HUES64 (cell line): ENCODE measurements around the gene ZDHHC20.

Experiments
- H3K27ac ChIP-seq: 2 replicates; pipeline ENCODE4 v1.7.0; 2013; ENCODE audit warnings: low read depth, low read length, inconsistent platforms
- H3K27me3 ChIP-seq: 2 replicates; pipeline ENCODE4 v1.6.1; 2013; ENCODE audit warnings: mild to moderate bottlenecking, low read length; ENCODE audit not compliant: insufficient read depth
- H3K36me3 ChIP-seq: 2 replicates; pipeline ENCODE4 v1.6.1; 2013; ENCODE audit warnings: mild to moderate bottlenecking, low read length; ENCODE audit not compliant: insufficient read depth
- H3K4me1 ChIP-seq: 2 replicates; pipeline ENCODE4 v1.6.1; 2013; ENCODE audit warnings: mild to moderate bottlenecking, low read length, moderate library complexity; ENCODE audit not compliant: insufficient read depth
- H3K4me3 ChIP-seq: 2 replicates; pipeline ENCODE4 v1.5.1; 2013; ENCODE audit warnings: mild to moderate bottlenecking, low read length, moderate library complexity
- H3K9ac ChIP-seq: 2 replicates; pipeline ENCODE4 v1.6.1; 2013; ENCODE audit warnings: mild to moderate bottlenecking, low read depth, low read length
- H3K9me3 ChIP-seq: 2 replicates; pipeline ENCODE4 v1.6.1; 2013; ENCODE audit warnings: low read depth, low read length; ENCODE audit not compliant: insufficient read depth
- WGBS: fragments of 150-250, 120-280 bp; methylation state at CpG from one replicate; pipeline ENCODE4 v1.1.7; 2013; ENCODE audit warnings: missing lambda C conversion rate; 5-methylcytosine and 5-hydroxymethylcytosine counted together

The ZDHHC20 gene

DNA sequence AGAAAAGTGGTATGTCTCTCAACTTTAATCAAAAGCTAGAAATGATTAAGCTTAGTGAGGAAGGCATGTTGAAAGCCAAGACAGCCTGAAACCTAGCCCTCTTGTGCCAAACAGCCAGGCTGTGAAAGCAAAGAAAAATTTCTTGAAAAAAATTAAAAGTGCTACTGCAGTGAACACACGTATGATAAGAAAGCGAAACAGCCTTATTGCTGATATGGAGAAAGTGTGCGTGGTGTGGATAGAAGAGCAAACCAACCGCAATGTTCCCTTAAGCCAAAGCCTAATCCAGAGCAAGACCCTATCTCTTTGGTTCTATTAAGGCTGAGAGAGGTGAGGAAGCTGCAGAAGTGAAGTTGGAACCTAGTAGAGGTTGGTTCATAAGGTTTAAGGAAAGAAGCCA, 96.4 kb downstream of the ZDHHC20 start:
- H3K9ac ChIP-seq = no peak overlapping the region
- no peaks in the 10 kb centered on the region for H3K9me3 ChIP-seq
- H3K27me3 ChIP-seq = no peaks in the 10 kb centered on the region
- no peak overlapping the region for H3K4me3 ChIP-seq
- no peaks in the 10 kb centered on the region for H3K36me3 ChIP-seq
- no peak overlapping the region for H3K27ac ChIP-seq
- WGBS = 95% methylated on average over 4 of the region's 4 CpGs
- H3K4me1 ChIP-seq = peaks cover 7% of the 10 kb centered on the region

DNA sequence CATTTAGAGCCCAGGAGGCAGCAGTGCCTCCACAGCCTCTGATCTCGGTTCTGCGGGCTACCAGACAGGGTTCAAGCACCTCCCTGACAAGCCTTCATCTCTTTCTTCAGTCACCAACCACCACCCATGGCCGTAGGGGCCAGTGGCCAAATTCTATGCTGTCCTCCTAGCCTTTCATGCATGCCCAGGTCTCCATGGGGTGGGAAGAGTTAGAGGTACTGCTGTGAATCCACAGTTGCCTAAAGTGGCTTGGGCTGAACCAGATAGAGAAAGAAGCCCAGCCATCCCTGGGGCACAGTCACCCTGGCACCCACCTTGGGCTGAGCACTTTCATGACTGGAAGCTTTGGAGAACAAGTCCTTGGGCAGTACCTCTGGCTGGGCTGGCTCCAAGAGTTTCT, 97.4 kb downstream of the ZDHHC20 start:
- no peak overlapping the region for H3K9ac ChIP-seq
- H3K4me3 ChIP-seq = no peak overlapping the region
- no peak overlapping the region for H3K27ac ChIP-seq
- H3K9me3 ChIP-seq = no peaks in the 10 kb centered on the region
- peaks cover 7% of the 10 kb centered on the region for H3K4me1 ChIP-seq
- H3K36me3 ChIP-seq = no peaks in the 10 kb centered on the region
- WGBS = 88% methylated on average over 3 of the region's 3 CpGs
- H3K27me3 ChIP-seq = no peaks in the 10 kb centered on the region

DNA sequence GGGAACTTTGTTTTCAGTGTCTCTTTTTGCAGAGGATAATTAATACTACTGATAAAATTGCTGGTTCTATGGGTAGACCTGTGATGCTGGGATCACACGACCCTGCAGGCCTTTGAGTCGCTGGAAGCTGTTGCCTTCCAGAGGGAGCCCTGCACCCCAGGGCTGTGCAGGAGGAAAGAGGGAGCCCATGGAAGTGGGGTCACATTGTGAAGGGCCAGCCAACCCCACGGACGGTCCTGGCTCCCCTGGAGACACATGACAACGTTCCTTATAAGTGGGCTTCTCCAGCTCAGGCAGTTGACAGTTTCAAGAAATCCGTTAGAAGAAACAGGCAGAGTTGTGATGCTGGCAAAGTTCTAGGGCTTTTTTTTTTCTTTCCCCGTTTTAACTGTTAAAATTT, 98.0 kb downstream of the ZDHHC20 start:
- Histone ChIP-seq H3K4me1 (peaks cover 6% of the 10 kb centered on the region), H3K9ac (no peak overlapping the region), H3K27ac (no peak overlapping the region), H3K4me3 (no peak overlapping the region), H3K36me3 (no peaks in the 10 kb centered on the region), H3K27me3 (no peaks in the 10 kb centered on the region), H3K9me3 (no peaks in the 10 kb centered on the region)
- WGBS = 84% methylated on average over 7 of the region's 7 CpGs

DNA sequence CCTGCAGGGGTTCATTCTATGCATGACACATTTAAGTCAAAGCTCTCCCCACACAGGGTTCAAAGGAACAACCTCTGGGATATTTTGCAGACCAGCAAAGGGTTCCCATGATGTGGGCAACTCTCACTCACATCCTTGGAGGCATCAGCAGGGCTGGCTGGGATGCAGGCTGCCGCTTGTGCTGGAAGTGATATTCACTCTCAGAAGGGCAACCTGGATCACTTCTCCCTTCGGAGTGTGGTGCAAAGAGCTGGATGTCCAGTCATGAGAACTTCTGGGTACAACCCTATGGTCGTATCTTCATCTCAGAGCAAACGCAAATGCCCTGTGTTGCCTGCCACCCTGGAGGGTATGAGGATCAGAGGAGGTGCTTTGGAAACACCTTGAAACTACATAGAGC, 98.6 kb downstream of the ZDHHC20 start:
- WGBS = 95% methylated on average over 4 of the region's 4 CpGs
- H3K27me3 ChIP-seq = no peaks in the 10 kb centered on the region
- H3K4me3 ChIP-seq = no peak overlapping the region
- no peaks in the 10 kb centered on the region for H3K36me3 ChIP-seq
- H3K9me3 ChIP-seq = no peaks in the 10 kb centered on the region
- H3K4me1 ChIP-seq = no peaks in the 10 kb centered on the region
- no peak overlapping the region for H3K27ac ChIP-seq
- no peak overlapping the region for H3K9ac ChIP-seq

DNA sequence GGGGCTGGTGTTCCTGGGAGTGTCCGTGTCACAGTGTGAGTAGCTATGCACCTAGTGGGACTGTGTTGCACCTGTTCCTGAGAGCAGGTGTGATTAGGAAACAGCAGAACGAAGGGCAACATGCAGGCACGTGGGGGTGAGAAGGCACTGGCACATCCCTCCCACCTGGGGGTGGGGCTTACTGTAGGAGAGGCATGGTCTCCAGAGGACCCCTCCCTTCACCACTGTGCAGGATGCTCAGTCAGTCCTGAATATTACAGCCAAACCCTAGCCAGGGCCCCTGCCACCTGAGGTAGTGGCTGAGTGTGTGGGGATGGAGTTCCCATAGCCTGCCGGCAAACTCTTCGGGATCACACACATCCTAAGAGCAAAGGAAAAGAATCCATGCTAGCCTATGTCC, 99.2 kb downstream of the ZDHHC20 start:
- H3K27ac ChIP-seq = no peak overlapping the region
- no peaks in the 10 kb centered on the region for H3K27me3 ChIP-seq
- WGBS = 82% methylated on average over 5 of the region's 5 CpGs
- no peaks in the 10 kb centered on the region for H3K36me3 ChIP-seq
- no peak overlapping the region for H3K4me3 ChIP-seq
- no peaks in the 10 kb centered on the region for H3K9me3 ChIP-seq
- peaks cover 4% of the 10 kb centered on the region; the same call in 1 of the 2 replicates for H3K4me1 ChIP-seq
- H3K9ac ChIP-seq = no peak overlapping the region

DNA sequence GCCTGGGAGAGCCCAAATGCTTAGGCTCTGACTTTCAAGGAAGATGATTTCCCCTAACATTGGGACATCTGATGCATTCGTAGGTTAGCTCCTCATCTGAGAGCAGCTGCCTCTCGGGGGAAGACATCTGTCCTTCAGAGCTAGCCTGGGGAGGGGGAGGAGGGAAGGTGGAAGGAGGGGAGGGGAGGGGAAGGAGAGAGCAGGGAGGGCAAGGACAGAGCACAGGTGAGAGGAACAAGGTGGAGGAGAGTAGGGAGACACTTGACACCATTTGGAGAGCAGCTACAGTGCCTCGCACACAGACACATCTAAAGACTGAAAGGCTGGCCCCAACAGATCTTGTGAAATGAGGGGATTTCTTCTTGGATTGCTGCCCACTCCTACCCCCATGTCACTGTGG, 103.8 kb downstream of the ZDHHC20 start:
- no peak overlapping the region for H3K9ac ChIP-seq
- H3K36me3 ChIP-seq = no peaks in the 10 kb centered on the region
- H3K27ac ChIP-seq = no peak overlapping the region
- H3K4me1 ChIP-seq = peaks cover 6% of the 10 kb centered on the region; the same call in 1 of the 2 replicates
- H3K27me3 ChIP-seq = no peaks in the 10 kb centered on the region
- H3K4me3 ChIP-seq = no peak overlapping the region
- WGBS = 67% methylated on average over 3 of the region's 3 CpGs
- no peaks in the 10 kb centered on the region for H3K9me3 ChIP-seq

DNA sequence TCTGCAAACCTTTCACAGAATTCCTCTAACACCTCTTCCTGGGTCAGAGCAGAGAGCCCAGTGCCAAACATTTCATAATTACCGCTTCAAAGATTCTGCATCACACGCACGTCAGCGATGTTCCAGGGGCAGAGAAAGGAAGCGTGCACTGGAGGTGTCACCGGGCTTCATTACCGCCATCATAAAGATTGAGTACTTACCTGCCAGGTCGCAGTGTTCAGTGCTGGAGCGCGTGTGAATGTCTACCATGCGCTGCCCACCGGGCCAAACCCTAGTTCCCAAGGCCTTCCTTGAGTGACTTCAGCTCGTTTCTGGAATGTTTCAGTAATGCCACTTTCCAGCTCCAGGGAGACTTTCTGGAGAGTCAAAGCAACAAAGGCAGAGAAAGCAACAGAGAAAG, 104.4 kb downstream of the ZDHHC20 start:
- Histone ChIP-seq H3K36me3 (no peaks in the 10 kb centered on the region), H3K27me3 (no peaks in the 10 kb centered on the region), H3K4me1 (peaks cover 6% of the 10 kb centered on the region; the same call in 1 of the 2 replicates), H3K9ac (no peak overlapping the region), H3K27ac (no peak overlapping the region), H3K9me3 (no peaks in the 10 kb centered on the region), H3K4me3 (no peak overlapping the region)
- WGBS = 95% methylated on average over 13 of the region's 13 CpGs

DNA sequence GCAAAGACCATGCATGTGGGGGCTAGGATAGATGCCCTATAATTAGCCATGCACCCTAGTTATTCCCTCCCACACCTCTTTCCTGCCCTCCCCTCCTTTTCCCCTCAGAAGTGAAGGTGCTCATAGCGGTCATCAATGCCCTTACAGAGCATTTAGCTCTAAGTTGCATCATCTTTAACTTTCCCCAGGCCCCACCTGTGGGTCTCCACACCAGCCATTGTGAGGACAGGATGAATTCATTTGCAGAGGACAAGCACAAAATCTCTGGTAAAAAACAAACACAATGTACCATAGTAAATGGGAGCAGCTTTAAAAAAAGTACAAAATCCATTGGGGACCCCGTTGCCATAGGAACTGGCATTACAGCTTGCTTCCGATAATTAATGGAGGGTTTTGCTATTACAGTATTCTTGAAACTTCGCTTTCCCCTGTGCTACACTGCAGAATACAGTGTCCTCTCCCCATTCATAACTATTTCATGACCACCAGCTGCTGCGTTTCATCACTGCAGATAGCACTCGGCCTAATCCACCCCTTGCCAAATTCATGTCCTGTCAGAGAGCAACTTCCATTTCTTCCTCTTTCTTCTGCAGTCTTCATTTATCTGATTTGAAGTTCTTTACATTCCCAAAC, 110.5 kb downstream of the ZDHHC20 start:
- Histone ChIP-seq H3K9ac (no peak overlapping the region), H3K27me3 (no peaks in the 10 kb centered on the region), H3K36me3 (no peaks in the 10 kb centered on the region), H3K4me1 (no peaks in the 10 kb centered on the region), H3K4me3 (no peak overlapping the region), H3K27ac (no peak overlapping the region), H3K9me3 (no peaks in the 10 kb centered on the region)
- 88% methylated on average over 6 of the region's 6 CpGs for WGBS

DNA sequence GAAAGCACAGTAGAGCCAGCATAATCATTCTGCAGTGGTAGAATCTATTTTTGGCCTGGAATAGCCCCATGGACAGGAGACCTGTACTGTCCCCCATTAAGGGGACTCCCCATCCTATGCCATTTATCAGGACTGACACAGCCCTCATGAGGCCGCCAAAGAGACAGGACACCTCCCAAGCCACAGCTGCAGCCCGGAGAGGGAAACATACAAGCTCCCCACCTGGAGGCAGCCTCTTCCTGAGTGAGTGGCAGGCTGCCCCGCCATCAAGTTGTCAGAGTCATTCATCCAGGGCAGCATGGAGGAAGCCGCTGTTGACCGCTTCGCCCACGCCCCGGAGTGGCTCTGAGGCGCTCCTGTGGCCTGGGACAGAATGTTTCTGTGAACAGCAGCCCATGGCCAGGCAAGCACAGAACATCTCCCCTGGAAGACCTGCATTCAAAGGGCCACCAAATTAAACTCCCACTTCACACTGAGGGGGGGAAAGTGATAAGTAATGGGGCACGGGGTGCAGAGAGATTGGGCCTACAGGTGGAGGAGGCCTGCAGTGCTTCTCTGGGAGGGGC, 111.3 kb downstream of the ZDHHC20 start:
- Histone ChIP-seq H3K27me3 (no peaks in the 10 kb centered on the region), H3K9me3 (no peaks in the 10 kb centered on the region), H3K4me1 (no peaks in the 10 kb centered on the region), H3K27ac (no peak overlapping the region), H3K4me3 (no peak overlapping the region), H3K9ac (no peak overlapping the region), H3K36me3 (no peaks in the 10 kb centered on the region)
- 91% methylated on average over 9 of the region's 10 CpGs for WGBS

DNA sequence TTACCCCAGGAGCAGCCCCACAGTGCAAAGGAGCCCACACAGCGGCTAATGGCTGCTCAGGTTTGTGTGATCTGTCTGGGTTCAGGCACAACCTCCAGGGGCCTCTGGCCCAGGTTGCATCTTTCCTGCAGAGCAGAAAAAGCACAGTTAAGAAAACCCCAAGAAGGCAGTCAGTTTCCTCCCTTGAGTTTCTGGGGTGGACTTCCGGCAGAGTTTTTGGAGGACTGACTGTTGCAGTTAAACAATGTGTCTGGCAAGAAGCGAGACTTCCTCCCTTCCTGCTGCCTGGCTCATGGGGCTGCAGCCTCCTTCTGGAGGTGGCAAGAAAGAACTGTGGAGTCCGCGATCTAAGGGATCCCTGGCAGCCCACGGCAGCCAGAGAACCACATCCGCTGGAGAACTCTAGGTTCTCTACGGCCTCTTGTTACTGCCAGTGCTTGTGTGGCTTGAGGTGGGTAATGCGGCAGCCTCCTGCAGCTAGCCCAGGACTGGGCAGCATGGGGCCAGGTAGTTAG, 114.4 kb downstream of the ZDHHC20 start:
- H3K27ac ChIP-seq = no peak overlapping the region
- H3K9ac ChIP-seq = no peak overlapping the region
- 82% methylated on average over 9 of the region's 9 CpGs for WGBS
- H3K36me3 ChIP-seq = no peaks in the 10 kb centered on the region
- no peaks in the 10 kb centered on the region for H3K27me3 ChIP-seq
- no peak overlapping the region for H3K4me3 ChIP-seq
- no peaks in the 10 kb centered on the region for H3K4me1 ChIP-seq
- H3K9me3 ChIP-seq = no peaks in the 10 kb centered on the region

DNA sequence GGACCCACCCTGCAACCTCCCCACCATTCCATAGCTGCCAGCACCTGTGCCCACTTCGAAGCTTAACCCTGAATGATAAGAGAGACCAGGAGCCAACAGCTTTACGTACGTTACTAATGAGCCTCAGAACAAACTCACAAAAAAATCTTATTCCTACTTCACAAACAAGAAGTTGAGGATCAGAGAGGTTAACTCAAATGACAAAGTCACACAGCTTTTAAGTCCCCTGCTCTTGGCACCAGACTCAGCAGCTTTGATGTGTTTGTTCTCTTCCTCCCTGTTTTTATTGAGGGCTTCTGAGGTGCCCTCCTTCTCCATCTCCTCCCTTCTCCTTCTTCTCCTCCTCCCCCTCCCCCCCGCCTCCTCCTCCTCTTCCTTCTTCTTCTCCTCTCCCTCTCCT, 115.4 kb downstream of the ZDHHC20 start:
- Histone ChIP-seq H3K27me3 (no peaks in the 10 kb centered on the region), H3K4me3 (no peak overlapping the region), H3K36me3 (no peaks in the 10 kb centered on the region), H3K27ac (no peak overlapping the region), H3K4me1 (peaks cover 2% of the 10 kb centered on the region; the same call in 1 of the 2 replicates), H3K9me3 (no peaks in the 10 kb centered on the region), H3K9ac (no peak overlapping the region)
- 97% methylated on average over 4 of the region's 4 CpGs for WGBS
